DOHH2 (cell line): ENCODE results near the gene SEMA4C.

Experiments
- EZH2phosphoT487 ChIP-seq: fragments of 200-600 bp; sonication (generic); IDR thresholded peaks from 2 replicates; pipeline ENCODE4 v1.6.1; 2017; ENCODE audit warnings: borderline replicate concordance, mild to moderate bottlenecking, antibody characterized with exemption, low read length, moderate library complexity, mixed read lengths
- TF ChIP-seq, protein P1 (sequence below): fragments of 200-600 bp; sonication (generic); IDR thresholded peaks from one replicate; pipeline ENCODE4 v1.5.1; 2014; ENCODE audit warnings: antibody characterized with exemption, mild to moderate bottlenecking, low read depth, low read length; ENCODE audit not compliant: poor library complexity, severe bottlenecking

DNA sequence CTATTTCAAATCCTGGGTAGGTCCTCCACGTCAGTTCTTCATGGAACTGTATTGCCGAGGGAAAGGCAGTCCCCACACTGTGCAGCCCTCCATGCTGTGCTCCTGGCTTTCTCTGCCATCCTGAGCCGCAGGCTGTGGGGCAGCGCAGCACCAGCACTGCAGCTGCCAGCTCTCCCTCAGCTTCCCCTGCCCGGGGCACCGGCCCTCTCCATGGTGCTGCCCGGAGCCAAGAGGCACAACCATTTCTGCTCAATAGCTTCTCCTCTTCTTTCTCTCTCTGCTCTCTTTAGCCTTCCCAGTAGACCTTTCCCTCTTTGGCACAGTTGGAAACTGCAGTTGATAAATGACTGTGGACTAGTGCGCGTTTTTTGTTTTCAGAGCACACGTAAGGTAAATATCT, 38.2 kb downstream of the SEMA4C start:
- TF ChIP-seq, protein P1, sequence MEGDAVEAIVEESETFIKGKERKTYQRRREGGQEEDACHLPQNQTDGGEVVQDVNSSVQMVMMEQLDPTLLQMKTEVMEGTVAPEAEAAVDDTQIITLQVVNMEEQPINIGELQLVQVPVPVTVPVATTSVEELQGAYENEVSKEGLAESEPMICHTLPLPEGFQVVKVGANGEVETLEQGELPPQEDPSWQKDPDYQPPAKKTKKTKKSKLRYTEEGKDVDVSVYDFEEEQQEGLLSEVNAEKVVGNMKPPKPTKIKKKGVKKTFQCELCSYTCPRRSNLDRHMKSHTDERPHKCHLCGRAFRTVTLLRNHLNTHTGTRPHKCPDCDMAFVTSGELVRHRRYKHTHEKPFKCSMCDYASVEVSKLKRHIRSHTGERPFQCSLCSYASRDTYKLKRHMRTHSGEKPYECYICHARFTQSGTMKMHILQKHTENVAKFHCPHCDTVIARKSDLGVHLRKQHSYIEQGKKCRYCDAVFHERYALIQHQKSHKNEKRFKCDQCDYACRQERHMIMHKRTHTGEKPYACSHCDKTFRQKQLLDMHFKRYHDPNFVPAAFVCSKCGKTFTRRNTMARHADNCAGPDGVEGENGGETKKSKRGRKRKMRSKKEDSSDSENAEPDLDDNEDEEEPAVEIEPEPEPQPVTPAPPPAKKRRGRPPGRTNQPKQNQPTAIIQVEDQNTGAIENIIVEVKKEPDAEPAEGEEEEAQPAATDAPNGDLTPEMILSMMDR, result no peak
- no peak for TF ChIP-seq EZH2phosphoT487
